Mesodermal cell (in vitro differentiated cells): ENCODE data around the gene TTLL11.

Experiments used
- H3K27ac ChIP-seq: 2 replicates; pipeline ENCODE4 v1.7.0; 2013; ENCODE audit warnings: mild to moderate bottlenecking, low read depth, low read length, moderate library complexity; ENCODE audit not compliant: severe bottlenecking
- H3K36me3 ChIP-seq: 2 replicates; pipeline ENCODE4 v1.7.1; 2013; ENCODE audit warnings: mild to moderate bottlenecking, low read length, moderate library complexity; ENCODE audit not compliant: control insufficient read depth, insufficient read depth
- H3K4me1 ChIP-seq: one replicate; pipeline ENCODE4 v1.7.1; 2013; ENCODE audit warnings: mild to moderate bottlenecking, low read length; ENCODE audit not compliant: insufficient read depth, control insufficient read depth, poor library complexity, severe bottlenecking
- H3K4me3 ChIP-seq: 2 replicates; pipeline ENCODE4 v1.7.0; 2013; ENCODE audit warnings: low read length, control low read depth, mild to moderate bottlenecking; ENCODE audit not compliant: insufficient read depth, poor library complexity, severe bottlenecking; ENCODE audit errors: extremely low read depth
- H3K9me3 ChIP-seq: 2 replicates; pipeline ENCODE4 v1.7.1; 2013; ENCODE audit warnings: mild to moderate bottlenecking, low read length, moderate library complexity; ENCODE audit not compliant: control insufficient read depth
- WGBS, 2 experiments: methylation state at CpG; one replicate each; pipeline ENCODE4 v1.1.5; 2013; ENCODE audit warnings: missing lambda C conversion rate in 2 of 2; ENCODE audit not compliant: insufficient coverage in 2 of 2; 5-methylcytosine and 5-hydroxymethylcytosine counted together

Gene TTLL11

GRCh38 chr9:121921444-121921843, 171.7 kb downstream of the TTLL11 start:
- H3K27ac ChIP-seq = no peak overlapping the region
- H3K9me3 ChIP-seq = no peaks in the 10 kb centered on the region
- H3K36me3 ChIP-seq = no peaks in the 10 kb centered on the region
- H3K4me1 ChIP-seq = no peaks in the 10 kb centered on the region
- WGBS, 2 experiments = 100% methylated on average over 1 of the region's 1 CpG; no CpG with 5 or more reads in 1 of the 2 experiments
- no peak overlapping the region for H3K4me3 ChIP-seq

DNA sequence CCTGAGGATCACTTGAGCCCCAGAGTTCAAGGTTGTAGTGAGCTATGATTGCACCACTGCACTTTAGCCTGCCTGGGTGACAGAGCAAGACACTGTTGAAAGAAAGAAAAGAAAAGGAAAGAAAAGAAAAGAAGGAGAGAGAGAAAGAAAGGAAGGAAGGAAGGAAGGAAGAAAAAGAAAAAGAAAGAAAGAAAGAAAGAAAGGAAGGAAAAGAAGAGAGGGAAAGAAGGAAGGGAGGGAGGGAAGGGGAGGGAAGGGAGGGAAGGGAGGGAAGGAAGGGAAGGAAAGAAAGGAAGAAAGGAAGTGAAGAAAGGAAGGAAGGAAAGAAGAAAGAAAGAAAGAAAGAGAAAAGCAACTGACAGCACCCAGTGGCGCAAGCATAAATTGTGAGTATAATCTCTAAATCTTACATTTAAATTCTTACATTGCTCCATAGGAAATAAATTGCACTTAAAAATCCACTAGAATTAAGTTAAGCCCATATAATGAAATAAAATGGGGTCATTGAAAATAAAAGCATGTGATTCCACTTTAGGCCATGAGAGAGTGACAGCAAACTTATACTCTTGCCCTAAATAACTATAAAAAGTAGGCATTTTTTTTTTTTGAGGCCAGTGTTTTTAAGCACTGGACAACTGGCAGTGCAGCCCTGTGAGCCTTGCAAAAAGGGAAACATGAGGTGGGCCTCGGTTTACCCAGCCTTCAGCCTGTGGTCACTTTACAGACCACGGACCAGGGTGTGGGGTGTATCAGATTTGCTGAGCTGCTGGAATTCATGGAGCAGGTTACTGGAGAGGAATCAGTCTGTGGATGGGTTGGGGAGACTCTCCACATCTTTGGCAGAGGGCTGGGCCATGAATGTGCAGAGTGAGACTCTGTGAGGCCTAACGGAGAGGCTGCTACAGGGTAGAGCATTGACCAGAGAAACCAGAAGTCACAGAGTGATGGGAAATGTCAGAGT, 175.5 kb downstream of the TTLL11 start:
- H3K27ac ChIP-seq = no peak overlapping the region
- no peaks in the 10 kb centered on the region for H3K9me3 ChIP-seq
- no peak overlapping the region for H3K4me3 ChIP-seq
- no peaks in the 10 kb centered on the region for H3K4me1 ChIP-seq
- no peaks in the 10 kb centered on the region for H3K36me3 ChIP-seq
- 88% methylated on average over 3 of the region's 4 CpGs for WGBS, 2 experiments

GRCh38 chr9:121915304-121915625, 177.8 kb downstream of the TTLL11 start:
- no peak overlapping the region for H3K27ac ChIP-seq
- 90 to 93% methylated on average over 3 of the region's 4 CpGs for WGBS, 2 experiments
- no peak overlapping the region for H3K4me3 ChIP-seq
- no peaks in the 10 kb centered on the region for H3K36me3 ChIP-seq
- H3K9me3 ChIP-seq = no peaks in the 10 kb centered on the region
- no peaks in the 10 kb centered on the region for H3K4me1 ChIP-seq

DNA sequence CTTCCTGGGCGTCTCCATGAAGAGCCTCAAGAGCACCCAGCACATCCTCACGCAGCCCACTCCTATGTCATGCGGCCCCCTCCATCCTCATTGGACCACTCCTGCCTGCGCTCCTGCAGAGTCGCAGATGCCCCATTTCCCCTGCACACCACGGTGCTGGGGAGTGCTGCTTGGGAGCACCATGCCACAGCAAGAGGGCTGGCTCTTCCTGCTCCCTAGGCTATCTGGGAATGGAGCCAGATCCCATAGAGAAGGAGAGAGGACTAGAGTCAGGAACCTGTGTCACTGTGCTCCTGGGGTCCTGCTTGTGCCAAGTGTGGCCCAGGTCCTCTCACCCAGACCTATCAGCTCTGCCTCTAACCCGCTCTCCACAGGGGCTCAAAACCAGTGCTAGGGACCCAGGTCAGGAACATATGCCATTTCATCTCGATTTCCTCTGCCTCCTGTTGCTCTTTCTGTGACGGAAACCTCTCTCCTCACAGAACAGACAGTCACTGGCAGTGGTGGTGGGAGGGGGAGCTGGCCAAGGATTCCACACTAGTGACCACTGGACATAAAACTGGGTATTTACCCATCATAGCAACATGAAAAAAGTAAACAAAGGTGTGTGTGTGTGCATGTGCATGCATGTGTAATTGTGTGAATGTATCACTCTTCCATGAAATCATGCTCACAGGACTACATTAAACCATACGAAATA, 178.4 kb downstream of the TTLL11 start:
- Histone ChIP-seq H3K4me3 (no peak overlapping the region), H3K4me1 (no peaks in the 10 kb centered on the region), H3K27ac (no peak overlapping the region), H3K9me3 (no peaks in the 10 kb centered on the region), H3K36me3 (no peaks in the 10 kb centered on the region)
- WGBS, 2 experiments = 83 to 87% methylated on average over 4 to 8 of the region's 10 CpGs

DNA sequence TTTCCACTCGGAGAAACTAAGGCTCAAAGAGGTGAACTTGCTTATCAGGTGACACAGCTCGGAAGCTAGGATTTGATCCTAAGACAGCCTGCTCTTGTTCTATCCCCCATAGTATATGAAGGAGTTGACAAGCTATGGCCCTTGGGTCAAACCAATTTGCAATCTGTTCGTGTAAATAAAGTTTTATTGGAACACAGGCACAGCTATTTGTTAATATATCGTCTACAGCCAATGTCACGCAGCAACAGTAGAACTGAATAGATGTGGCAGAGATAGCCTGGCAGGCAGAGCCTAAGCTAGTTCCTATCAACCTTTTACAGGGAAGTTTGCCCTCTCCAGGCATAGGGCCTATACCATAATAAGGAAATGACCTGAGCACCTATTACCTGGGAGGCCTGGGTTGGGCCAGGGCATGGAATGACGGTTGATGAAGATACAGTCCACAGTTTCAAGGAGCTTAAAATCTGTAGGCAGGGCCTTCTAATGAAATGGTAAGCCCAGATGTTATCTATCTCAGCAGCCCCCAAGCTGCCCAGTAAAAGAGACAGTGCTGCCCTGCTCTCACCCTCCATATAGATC, 179.0 kb downstream of the TTLL11 start:
- no peak overlapping the region for H3K27ac ChIP-seq
- no peaks in the 10 kb centered on the region for H3K9me3 ChIP-seq
- H3K4me1 ChIP-seq = no peaks in the 10 kb centered on the region
- no peaks in the 10 kb centered on the region for H3K36me3 ChIP-seq
- WGBS, 2 experiments = 81 to 84% methylated on average over 6 of the region's 6 CpGs
- no peak overlapping the region for H3K4me3 ChIP-seq

GRCh38 chr9:121912812-121913627, 180.1 kb downstream of the TTLL11 start:
- Histone ChIP-seq H3K9me3 (no peaks in the 10 kb centered on the region), H3K36me3 (no peaks in the 10 kb centered on the region), H3K27ac (no peak overlapping the region), H3K4me3 (no peak overlapping the region), H3K4me1 (no peaks in the 10 kb centered on the region)
- WGBS, 2 experiments = 93 to 100% methylated on average over 2 of the region's 4 CpGs

- no peaks in the 10 kb centered on the region for H3K9me3 ChIP-seq
- 75 to 80% methylated on average over 2 of the region's 4 CpGs for WGBS, 2 experiments
- H3K4me1 ChIP-seq = no peaks in the 10 kb centered on the region
- no peak overlapping the region for H3K27ac ChIP-seq
- no peaks in the 10 kb centered on the region for H3K36me3 ChIP-seq
- H3K4me3 ChIP-seq = no peak overlapping the region
Observed at GRCh38 chr9:121910491-121911040, 182.5 kb downstream of the TTLL11 start.

DNA sequence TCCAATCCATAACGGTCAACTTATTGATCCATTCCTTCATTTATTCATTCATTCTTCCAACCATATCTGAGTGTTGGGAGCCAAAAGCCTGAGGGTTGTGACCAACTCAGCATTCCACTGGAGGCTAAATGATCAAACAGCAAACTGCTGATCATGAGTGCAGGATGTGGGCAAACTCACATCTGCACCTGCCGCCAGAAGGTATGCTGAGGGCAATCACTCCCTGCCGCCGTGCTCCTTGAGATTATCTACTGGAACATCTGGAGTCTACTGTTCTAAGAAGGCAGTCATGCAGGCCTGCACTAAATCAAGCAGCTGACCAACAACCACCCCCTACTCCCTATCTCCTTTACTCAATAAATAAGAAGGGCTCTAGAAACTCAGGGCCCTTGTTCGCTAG, 184.0 kb downstream of the TTLL11 start:
- no peak overlapping the region for H3K4me3 ChIP-seq
- H3K9me3 ChIP-seq = no peaks in the 10 kb centered on the region
- no peaks in the 10 kb centered on the region for H3K36me3 ChIP-seq
- no peaks in the 10 kb centered on the region for H3K4me1 ChIP-seq
- H3K27ac ChIP-seq = no peak overlapping the region
- WGBS, 2 experiments = 78 to 80% methylated on average over 5 of the region's 5 CpGs

- WGBS, 2 experiments = 80 to 100% methylated on average over 1 of the region's 1 CpG
- H3K36me3 ChIP-seq = no peaks in the 10 kb centered on the region
- no peak overlapping the region for H3K4me3 ChIP-seq
- H3K9me3 ChIP-seq = no peaks in the 10 kb centered on the region
- no peak overlapping the region for H3K27ac ChIP-seq
- H3K4me1 ChIP-seq = no peaks in the 10 kb centered on the region
Observed at GRCh38 chr9:121906074-121906870, 186.8 kb downstream of the TTLL11 start.
